AML-193 (cell line): ENCODE data around the gene PHLDA1.
A peak's percentile ranks its signal among the peaks of the same experiment; 100 is the strongest.
"Not testable (repeated sequence)": the region's sequence is repeated elsewhere in the genome, so short reads cannot be mapped to it uniquely, and the experiment has no call there.

Experiments
- DNase-seq, 2 experiments: peaks; one replicate each; lab custom pipeline; 2025; lab: John Stamatoyannopoulos, UW

PHLDA1 gene

DNA sequence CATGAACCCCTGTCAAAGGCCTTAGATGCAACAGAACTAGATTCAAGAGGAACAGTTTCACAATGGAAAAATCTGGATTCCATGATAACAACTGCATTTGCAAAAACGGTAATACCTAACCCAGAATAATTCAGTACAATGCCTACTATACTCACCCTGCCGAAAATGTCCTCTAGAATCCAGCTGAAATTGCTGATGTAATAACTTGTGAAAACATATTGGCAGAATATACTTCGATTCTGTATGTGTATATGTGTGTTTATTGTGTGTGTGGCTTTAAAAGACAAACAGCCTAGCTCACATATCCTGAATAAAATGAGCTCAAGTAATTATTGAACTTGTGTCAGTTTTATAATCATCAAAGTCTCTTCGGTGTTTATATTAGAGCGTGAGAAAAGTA, 46.0 kb downstream of the PHLDA1 start:
- DNase-seq, result no peak

DNA sequence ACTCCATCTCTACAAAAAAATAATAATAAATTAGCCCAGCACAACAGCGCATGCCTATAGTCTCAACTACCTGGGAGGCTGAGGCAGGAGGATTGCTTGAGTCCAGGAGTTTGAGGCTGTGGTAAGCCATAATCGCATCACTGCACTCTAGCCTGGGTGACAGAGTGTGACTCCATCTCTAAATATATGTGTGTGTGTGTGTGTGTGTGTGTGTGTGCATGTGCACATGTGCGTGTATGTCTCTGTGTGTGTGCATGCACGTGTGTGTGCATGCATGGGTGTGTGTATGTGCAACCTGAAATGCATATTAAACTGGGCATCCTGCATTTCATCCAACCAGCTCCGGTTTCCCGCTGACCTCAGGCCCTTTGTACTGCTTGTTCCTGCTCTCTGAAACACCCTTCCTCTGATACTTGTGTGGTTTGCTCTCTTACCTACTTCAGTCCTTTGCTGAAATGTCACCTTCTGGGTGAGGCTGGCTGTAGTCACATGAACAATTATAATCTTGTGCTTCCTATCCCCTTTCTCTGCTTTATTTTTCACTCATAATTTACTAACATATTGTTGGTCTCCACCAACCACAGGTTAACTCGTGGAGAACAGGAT, 46.9 kb downstream of the PHLDA1 start:
- no peak for DNase-seq

DNA sequence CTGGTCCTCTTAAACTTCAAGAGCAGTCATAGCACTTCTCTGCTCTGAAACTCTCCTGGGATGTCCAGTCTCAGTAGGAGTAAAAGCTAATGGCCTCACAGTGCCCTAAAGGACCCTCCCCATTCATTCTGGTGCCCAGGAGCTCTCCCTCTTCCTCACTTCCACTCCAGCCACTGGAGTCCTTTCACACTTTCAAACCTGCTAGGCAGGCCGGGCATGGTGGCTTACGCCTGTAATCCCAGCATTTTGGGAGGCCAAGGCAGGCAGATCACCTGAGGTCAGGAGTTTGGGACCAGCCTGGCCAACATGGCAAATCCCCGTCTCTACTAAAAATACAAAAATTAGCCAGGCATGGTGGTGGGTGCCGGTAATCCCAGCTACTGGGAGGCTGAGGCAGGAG, 47.7 kb downstream of the PHLDA1 start:
- not testable (repeated sequence) for DNase-seq

- no peak for DNase-seq
Observed at GRCh38 chr12:75982979-75983660, 48.5 kb downstream of the PHLDA1 start.

GRCh38 chr12:75982169-75982564, 49.4 kb downstream of the PHLDA1 start:
- no peak for DNase-seq

- no peak for DNase-seq
Observed at GRCh38 chr12:75981247-75982168, 50.1 kb downstream of the PHLDA1 start.

DNA sequence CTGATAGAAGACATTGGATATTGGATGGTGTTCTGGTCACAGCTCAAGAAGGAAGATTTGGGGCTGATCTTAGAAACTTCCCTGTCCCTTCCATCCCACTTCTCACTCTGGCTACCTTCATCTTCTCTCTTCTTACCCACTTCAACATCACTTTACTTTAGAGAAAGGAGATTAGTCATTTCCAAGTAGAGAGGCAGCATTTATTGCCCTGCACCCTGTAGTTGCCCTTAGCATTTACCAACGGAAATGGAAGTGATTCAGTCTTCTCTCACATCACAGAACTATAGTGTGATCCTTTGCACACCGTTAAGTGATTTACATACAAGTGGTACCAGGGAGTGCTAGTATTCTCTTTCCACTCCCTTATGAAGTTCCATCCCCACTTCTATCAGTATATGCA, 52.4 kb downstream of the PHLDA1 start:
- DNase-seq, result no peak

DNA sequence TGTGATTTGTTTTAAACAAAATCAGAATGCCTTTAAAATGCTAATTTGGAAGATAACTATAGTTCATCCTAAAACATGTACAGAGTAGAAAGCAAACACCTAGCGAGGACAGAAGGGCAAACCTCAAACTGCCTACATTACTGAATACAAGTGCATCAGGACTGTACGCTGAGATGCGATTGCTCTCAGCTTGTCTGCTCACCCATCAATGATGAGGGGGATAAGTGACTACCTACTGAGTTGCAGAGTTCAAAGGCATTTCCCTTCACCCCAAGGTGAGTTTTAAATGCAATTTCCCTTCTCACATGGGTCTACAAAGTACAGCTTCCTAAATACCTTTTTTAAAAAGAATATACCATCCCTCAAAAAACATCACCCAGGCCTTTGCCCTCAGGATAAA, 52.9 kb downstream of the PHLDA1 start:
- DNase-seq, result no peak

DNA sequence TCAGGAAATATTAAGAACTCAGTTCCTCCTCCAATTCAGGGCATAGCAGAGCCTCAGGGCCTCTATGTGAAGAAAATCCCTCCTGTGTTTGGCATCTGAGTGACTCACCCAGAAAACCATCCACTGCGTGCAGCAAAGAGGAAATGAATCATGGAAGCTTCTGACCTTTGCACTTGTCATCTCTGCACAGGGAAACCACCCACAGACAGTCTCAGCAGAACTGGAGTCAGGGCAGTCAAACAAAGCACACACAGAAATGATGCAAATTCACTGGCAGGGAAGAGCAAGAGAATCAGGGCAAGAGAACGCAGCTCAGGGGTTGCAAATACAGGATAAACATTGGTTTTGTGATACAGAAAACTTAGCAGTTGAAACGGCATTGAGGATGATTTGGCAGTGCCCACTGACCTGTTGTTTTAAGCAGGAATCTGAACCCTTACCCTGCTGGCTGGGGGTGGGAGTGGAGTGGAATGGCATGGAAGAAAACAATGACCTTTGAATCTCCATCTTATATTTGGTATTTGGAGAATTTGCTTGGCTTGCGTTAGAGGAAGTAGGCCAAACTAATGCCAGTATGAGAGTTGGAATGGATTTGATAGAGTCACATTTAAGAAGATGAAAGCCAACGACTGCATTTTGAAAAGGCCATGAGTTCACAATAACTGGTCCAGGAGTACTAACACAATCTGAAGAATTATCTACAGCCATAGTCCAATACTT, 53.5 kb downstream of the PHLDA1 start:
- peak; percentile 91 to 95 for DNase-seq

DNA sequence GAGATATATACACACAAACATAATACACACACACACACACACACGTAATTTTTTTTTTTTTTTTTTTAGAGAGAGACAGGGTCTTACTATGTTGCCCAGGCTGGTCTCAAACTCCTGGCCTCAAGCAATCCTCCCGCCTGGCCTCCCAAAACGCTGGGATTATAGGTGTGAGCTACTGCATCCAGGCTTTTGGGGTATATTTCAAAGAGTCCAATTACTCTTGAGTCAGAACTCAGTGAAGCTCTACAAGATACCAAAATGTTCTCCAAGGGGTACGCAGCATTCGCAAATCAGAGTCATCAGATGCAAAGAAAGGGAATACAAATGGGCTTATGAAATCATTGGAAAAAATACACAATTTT, 54.0 kb downstream of the PHLDA1 start:
- no peak for DNase-seq

- DNase-seq, result no peak
Observed at GRCh38 chr12:75976913-75977312, 54.7 kb downstream of the PHLDA1 start.

DNA sequence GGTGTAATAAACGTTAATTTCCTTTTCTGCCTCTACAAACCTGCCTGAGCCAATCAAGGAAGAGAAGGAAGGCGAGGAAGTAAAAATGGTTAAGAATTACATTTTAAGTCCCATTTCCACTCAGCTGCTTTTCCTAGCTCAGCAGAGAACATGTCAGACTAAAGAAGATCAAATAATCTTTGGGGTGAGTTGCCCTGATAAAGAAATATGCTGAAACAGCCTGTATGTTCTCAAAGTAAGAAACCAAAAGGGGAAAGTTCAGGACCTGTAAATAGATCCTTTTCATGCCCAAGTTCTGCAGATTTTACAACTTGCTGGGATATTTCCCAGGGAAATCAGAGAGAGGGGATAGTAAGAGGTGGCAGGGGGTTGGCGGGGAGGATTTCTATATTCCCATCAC, 55.5 kb downstream of the PHLDA1 start:
- DNase-seq, result no peak

- peak in 1 of 2 experiments; percentile 11 for DNase-seq
Observed at GRCh38 chr12:75975702-75976101, 55.9 kb downstream of the PHLDA1 start.
